ENCODE measurements around the gene CDC37L1.
A peak's percentile ranks its signal among the peaks of the same experiment; 100 is the strongest.

Gene CDC37L1

DNA sequence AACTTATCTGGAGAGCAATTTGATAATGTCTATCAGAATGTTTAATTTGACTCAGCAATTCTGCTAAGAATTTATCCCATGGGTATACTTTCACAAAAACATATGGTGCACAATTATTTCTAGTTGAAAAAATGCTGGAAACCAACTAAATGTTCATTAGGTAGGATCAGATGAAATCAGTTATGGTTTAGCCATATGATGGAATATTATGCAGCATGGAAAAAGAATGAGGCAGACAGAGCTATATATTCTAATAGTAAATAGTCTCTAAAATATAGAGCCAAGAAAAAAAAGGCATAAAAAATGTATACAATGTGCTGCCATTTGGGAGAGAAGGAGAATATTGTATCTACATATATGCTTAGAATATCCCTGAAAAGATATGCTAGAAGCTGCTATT lies 9.5 kb upstream of the CDC37L1 start:
- no peak for DNase-seq

DNA sequence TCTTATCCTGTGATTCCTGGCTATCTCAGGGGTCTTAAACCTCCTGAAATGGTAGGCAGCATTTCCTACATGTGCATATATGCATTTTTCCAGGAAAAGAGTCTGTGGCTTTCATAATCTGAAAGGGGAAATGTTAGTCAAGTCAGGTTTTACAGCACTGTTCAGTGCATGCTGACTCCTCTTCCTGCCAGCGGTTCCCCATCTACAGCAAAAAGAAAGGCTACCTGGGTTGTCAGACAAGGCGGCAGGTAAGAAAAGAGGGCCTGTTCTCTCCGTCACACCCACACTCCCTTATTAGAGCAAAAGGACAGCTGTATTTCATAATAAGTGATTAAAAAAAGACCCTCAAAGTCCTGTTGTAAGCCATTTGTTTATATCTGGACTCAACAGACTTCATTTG lies 8.8 kb upstream of the CDC37L1 start:
- no peak for DNase-seq

DNA sequence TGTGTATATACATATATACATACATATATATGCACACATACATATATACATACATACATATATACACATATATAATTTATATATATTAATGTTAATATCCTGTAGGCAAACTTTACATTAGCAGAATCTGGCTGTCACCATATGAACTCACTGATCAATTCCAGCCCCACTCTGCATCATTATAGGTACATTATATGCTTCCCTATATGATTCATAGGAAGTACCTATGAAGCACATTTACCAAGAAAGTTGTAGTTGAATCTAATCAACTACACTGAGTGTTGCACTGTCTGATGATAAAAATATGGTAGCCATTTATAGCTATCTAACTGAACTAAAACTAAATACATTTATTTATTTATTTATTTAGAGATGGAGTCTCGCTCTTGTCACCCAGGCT lies 7.6 kb upstream of the CDC37L1 start:
- no peak for DNase-seq

DNA sequence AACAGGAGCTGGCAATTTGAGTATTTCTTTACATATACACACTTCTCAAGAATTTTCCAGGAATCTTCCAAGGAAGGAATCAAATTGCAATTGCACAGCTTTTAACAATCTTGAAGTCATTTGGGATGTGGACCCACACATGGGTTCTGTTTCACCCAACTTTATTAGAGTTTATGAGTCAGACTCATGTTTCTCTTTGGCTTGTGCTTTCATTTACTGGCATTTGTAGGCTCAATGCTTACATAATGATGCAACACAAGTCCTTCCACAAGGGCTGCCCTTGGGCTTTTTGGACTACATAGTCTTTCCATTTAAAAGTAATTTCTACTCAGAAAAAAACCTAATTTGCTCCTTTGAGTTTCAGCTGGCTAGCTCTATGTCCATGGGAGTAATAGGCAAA lies 4.6 kb upstream of the CDC37L1 start:
- no peak for DNase-seq

DNA sequence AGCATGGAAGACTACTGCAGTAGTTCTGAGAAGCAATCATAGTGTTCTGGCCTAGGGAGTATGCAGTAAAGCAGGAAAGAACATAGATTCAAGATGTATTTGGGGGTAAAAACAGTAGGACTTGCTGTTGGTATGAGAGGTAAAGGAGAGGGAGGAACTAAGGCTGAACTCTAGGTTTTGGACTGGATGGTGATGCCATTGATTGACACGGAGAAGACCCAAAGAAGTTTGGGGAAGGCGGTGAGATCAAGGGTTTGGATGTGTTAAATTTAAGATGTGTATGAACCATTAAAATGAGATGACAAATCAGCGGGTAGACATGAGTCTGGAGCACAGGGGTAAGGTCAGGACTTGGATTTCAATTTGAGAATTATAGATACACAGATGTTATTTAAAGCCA lies 2.0 kb upstream of the CDC37L1 start:
- no peak for DNase-seq

DNA sequence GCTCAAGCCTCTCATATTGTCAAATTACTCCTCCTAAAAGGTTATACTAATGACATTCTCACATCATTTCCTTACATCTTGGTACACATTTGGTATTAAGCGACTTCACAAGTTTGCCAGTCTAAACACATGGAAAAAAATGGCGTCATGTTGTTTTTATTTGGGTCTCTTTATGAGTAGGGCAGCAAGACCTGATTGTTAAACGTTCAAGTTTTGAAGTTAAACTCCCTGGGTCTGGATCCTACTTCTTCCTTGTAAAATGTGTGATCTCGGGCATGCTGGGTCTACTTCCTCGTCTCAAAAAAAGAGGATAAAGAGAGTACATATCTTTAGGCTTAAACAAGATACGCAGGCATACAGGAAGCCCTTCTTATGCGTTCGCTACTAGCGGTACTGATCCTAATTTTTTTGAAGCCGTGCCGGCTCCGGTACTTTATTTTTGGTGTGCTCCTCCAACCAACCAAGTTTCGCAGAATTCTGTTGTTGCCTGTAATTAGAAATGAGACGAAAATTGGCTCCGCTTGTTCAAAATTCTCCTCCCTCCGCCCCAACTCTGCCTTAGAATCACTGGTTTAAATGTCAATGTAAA lies 596 bp upstream of the CDC37L1 start:
- DNase-seq: peak in 1 of 2 experiments; percentile 70

DNA sequence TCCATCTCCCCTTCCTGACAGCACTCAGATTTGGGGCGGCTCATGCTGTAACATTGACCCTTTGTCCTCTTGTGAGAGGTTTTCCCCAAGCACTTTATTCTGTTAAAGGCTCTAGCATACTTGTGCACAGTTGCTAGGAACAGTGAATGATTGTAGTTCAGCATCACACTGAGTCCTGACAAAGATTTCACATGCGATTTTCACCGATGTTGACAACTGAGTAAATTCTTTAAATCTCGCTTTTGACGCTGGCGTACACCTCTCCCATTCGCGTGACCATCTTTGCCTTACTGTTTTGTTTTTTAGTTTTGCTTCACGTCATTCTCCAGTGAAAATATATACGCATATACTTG lies 780 bp downstream of the CDC37L1 start:
- DNase-seq: no peak

DNA sequence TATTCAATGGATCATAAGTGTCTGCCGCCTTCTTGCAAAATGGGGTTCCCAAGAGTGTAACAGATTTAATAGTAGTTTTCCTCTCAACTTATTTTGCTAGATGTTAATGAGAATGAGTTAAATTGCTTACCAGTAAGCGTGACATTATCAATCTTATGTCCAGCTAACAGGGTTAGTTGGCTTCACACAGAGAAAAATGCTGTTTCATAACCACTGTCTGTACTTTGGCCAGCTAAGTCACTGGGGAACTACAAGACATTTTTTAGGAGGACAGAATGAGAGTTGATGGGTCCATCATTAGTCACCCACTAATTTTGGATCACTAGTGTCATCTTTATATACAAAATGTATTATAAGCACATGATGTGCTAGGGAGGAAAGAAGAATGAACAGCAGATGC lies 1.4 kb downstream of the CDC37L1 start:
- no peak for DNase-seq

DNA sequence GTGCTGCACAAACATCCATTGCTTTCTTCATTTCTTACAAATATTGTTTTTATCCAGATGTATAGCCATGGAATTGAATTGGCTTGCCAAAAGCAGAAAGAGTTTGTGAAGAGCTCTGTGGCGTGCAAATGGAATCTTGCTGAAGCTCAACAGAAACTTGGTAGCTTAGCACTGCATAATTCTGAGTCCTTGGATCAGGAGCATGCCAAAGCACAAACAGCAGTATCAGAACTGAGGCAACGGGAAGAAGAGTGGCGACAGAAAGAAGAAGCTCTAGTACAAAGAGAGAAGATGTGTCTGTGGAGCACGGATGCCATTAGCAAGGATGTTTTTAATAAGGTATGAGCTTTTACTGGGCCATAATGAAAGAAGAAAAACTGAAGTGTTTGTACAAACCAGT lies 5.5 kb downstream of the CDC37L1 start:
- DNase-seq: no peak

DNA sequence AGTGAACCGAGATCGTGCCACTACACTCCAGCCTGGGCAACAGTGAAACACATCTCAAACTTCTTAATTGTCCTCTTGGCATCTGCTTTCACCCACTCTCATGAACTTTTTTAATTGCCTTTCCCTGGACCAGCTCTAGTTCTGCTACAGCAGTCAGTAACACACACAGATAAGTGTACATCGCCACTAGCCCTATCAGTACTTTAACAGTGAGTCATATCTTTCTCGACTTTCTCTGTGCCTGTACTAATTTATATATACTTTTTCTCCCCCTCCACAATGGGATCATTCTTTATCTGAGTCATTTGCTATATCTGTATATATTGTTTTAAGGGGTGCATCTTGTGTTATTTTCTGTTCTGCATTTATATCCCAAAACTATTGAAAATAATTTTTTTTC lies 6.7 kb downstream of the CDC37L1 start:
- DNase-seq: no peak

DNA sequence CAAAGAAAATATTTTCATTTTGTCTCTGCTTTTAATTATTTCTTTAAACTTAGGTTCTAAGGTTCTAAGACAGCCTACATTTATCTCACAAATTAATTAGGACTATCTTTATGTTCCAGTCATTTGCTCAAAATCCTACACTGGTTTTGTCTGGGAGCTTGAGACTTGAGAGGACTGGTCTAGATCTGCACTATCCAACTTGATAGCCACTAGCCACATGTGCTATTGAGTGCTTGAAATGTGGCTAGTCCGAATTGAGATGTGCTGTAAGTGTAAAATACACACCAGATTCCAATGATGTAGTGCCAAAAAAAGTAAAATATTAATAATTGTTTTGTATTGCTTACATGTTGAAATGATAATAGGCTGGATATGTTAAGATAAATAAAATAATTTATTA lies 7.2 kb downstream of the CDC37L1 start:
- no peak for DNase-seq

DNA sequence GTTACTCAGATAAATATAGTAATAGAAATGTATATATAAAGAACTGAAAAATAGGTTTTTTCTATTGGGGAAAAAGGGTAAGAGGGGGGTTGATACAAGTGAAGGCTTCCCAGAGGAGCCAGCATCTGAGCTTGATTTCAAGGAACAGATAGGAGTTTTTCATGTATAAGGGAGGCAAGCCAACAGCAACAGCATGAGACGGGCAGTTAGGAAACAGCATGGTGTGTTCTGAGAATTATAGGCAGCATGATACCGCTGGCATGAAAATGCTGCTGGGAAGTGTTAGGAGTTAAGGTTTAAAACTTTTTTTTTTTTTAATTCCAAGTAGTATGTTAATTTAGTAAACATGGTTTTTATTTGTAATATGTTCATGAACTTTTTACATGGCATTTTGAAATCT lies 9.7 kb downstream of the CDC37L1 start:
- DNase-seq: no peak

DNA sequence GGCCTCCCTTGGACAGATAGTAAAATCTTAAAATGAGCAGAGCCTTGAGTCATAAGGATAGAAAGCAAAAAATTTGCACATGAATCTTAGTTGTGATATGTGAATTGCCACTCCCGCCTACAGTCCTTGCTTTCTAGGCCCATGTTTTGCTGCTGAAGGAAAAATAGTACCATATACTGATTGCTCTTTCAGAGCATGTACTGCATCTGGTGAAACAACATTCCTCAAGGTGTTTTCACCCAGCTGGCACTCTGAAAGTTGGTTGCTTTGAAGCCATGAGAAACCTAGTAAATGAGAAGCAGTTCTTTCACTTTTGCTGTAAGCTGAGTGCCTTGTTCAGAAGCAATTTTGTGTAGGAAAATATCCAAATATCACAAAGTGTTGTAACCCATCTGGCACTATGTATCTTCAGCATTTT lies 10.3 kb downstream of the CDC37L1 start:
- DNase-seq: no peak

DNA sequence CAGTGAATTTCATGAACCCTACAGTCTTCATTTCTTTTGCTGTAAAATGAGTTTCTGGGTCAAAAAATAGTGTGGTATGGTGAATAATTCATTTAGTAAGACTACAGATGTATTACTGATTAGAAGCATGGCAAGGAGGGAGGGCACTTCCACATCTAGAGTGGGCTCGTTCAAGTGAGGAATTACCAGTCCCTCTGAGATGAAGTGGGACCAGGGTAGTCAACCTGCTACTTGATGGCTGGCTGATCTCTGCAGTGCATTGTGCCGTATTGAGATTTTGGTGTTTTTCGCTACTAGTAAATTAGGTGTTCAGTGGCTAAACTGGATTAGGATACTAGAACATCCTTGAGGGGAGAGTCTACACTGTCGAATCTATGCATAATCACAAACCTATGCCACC lies 10.8 kb downstream of the CDC37L1 start:
- no peak for DNase-seq

DNA sequence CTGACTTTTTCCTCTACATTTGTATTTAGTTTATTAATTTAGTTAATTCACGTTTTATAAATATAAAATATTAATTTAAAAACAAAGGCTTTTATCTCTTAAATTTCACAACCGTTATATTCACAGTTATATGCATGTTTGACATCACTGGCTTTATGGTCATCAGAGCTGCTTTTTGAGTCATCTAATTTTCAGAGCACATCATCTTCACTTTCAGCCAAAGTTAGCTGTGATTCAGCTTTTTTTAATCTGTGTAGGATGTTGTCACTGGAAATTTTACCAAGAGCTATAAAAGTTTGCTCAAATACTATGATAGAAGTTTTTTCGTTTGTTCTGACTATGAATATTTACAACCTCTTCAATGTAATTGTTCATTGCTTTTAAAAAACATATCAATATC lies 12.4 kb downstream of the CDC37L1 start:
- DNase-seq: no peak

DNA sequence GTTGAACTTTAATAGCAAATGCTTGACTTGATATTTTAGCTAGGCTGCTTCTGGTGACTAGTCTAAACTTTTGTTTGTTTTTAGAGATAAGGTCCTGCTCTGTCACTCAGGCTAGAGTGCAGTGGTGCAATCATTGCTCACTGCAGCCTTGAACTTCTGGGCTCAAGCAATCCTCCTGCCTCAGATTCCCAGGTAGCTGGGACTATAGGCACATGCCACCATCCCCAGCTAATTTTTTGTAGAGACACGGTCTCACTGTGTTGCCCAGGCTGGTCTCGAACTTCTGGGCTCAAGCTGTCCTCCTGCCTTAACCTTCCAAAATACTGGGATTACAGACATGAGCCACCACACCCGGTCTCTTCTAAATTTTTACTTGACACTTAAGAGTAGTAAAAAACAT lies 20.7 kb downstream of the CDC37L1 start:
- DNase-seq: no peak

DNA sequence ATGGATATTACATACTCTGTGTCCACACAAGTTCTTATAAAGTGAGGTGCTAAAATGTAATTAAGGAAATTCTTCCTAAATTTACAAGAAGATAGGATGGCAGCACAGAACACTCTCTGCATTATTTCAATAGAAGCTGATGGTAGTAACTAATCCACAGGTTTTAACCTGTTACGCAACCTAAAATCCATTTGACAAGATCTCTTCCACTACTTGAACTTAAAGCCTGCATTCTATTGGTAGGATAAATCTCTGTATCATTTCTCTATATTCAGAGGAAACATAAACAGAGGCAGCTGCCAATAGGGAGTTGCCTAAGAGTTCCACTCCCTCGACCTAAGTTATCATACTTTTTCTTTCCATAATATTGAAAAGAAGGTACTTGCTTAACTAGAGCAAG lies 21.6 kb downstream of the CDC37L1 start:
- no peak for DNase-seq

DNA sequence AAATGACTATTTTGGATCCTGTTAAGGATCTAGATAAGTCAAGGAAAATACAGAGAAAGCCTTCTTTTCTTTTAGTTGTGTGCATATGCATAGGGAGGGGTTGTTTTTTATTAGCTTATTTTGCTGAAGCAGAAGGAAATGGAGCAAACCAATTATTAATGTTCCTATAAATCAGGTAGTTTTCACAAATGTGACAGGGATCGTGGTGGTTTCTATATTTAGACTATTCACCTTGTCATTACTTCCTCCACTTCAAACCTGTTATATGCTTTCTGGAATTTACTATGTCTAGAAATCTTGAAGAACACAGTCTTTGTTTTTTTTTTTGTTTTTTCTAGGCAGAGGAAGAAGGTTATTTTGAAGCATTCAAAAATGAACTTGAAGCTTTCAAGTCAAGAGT lies 22.2 kb downstream of the CDC37L1 start:
- no peak for DNase-seq

DNA sequence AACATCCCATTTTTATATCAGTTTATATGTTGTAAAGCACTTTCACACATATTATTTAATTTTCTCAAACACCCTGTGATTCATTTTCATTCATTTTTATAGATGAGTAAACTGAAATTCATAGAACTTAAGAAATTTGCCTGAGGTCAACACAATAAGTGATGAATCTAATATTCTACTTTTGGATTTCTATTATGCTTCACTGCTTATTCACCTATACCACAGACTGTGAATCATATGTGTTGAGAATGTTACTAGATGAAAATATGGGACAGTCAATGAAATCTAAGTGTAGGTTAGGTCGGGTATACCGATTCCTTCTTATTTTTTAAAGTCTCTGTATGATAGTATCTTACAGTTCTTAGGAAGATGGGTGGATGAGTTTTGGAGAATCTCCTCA lies 24.8 kb downstream of the CDC37L1 start:
- no peak for DNase-seq

DNA sequence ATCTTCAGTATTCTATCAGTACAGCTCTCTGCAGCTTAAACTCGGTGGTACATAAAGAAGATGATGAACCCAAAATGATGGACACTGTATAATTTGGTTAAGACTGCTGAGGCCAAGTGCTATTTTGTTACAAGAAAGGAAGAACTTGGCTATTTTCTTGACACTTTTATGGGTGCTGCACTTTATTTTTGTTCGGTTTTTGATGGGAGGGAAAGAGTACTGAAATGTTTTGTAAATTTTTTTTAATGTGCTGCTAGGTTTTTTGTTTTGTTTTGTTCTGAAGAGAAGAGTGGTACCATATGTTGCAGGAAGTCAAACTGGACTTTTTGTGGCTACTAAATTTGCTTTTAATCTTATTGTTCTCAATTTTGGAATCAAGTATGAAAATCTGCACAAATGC lies 26.7 kb downstream of the CDC37L1 start:
- no peak for DNase-seq

DNA sequence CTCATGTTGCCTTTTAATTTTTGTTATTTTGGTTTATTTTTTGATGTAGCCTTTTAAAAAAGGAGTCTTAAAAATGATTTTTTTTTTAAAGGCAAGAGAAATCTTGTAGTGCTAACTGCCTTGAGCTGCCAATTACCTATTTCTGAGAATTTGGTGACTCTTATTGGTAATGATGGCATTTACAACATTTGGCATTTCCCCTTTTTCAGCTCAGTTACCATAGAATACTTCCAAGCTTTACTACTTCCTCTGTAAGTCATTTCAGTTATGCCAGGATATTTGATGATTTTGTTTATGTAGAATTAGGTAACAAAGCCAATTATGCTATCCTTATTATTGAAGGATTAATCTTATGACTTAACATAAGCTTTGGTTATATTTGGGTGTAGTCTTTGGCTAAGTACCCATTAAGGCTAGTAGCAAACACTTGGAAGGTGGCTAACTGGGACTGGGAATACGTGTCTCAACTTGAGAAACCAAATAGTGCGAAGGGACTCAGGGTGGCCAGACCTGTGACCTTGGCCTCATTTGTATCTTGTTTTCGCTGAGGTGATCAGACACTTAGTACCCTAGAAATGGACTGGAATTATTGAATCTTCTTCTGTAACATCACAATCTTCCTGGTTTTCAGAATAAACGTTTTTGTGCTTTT lies 27.7 kb downstream of the CDC37L1 start:
- no peak for DNase-seq

DNA sequence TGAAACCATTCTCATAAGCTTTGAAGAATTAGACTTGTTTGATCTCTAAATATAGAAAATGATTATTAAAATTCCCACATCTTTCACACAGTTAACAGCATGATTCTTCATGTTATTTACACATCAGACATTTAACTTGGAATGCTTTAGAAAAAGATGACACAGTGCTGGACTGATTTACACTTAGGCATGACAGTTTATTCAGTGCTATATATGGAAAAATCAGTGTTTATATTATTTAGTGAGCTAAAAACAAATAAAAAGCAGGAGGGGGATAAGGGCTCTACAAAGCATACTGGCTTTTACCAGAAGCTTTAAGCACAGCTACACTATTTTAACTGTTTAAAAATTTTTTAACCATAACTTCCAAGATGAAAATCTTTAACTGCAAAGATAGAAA lies 30.0 kb downstream of the CDC37L1 start:
- DNase-seq: no peak

DNA sequence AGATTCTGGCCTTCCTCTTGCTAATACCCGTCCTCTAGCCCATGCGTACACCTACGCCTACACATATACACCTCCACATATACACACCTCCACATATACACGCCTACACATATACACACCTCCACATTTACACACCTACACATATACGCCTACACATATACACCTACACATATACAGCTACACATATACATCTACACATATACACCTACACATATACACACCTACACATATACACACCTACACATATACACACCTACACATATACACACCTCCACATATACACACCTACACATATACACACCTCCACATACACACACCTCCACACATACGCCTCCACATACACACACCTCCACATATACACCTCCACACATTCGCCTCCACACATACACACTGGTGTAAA lies 34.5 kb downstream of the CDC37L1 start:
- no peak for DNase-seq

DNA sequence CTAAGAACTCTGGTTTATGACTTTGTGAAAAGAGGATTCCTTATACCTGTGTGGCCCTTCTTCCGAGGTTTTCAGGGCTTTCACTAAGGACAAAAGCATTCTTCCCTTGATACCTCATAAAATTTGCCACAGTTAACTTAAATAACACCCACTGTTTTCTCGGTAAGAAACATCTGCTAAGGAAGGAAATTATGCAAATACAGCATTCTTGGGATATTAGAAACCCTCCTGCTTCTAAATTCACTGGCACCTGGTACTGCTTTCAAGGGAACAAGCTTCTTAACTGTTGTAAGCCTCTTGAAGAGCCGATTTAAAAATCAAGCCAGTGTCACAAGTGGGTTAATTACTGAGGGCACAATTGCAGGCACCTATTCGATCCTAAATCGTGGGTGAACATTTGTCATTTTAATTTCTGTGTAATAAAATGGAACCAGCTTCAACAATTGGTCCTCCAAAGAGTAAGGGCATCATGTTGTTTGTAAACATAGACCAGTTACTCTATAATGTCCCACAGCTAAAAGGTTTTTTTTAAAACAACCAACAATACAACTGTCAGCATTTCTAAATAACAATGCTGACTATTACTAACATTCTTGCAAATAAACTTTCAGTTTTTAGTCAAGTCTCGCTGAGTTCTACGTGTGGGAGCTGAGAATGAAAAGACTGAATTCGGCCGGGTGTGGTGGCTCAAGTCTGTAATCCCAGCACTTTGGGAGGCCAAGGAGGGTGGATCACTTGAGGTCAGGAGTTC lies 35.1 kb downstream of the CDC37L1 start:
- DNase-seq: no peak

DNA sequence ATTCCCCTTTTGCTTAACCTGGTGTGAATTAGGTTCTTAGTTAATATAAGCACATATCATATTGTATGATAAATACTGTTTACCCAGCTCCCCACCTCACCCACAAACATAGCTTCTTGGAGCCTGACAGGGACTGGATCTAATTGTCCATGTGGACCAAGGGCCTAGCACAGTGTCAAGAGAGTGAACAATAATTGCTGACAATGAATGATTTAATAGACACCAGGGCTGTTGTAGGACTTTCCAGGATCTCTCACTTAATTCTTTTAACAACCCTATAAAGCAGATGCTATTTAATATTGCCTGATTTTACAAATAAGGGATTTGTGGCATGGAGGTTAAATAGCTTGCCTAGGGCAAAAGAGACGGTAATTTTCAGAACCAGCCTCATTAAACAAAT lies 36.8 kb downstream of the CDC37L1 start:
- no peak for DNase-seq

All from NCI-H187 (cell line).